ENCODE results near the gene CCS.
A peak's percentile ranks its signal among the peaks of the same experiment; 100 is the strongest.
"Not testable (repeated sequence)": the region's sequence is repeated elsewhere in the genome, so short reads cannot be mapped to it uniquely, and the experiment has no call there.

CCS gene

GRCh38 chr11:66631883-66632282, 38.9 kb downstream of the CCS start:
- DNase-seq, result no peak

- DNase-seq, result no peak
Measured at GRCh38 chr11:66632952-66633351, 40.0 kb downstream of the CCS start.

GRCh38 chr11:66636411-66636810, 43.4 kb downstream of the CCS start:
- DNase-seq, result no peak

- DNase-seq, result no peak
Measured at GRCh38 chr11:66637557-66638176, 44.7 kb downstream of the CCS start.

- peak; percentile 97 for DNase-seq
Measured at GRCh38 chr11:66638177-66639065, 45.4 kb downstream of the CCS start, which contains the start of gene RBM4. Gene RBM4 (plus strand): TSS chr11:66638703. CDS start chr11:66639712, 1,009 bp downstream.

GRCh38 chr11:66639066-66639813, 46.3 kb downstream of the CCS start:
- DNase-seq, result no peak

- not testable (repeated sequence) for DNase-seq
Measured at GRCh38 chr11:66639814-66640340, 46.9 kb downstream of the CCS start.

GRCh38 chr11:66641834-66642233, 48.8 kb downstream of the CCS start:
- DNase-seq, result no peak

- DNase-seq, result no peak
Measured at GRCh38 chr11:66643745-66644437, 50.9 kb downstream of the CCS start.

GRCh38 chr11:66646828-66647227, 53.8 kb downstream of the CCS start:
- no peak for DNase-seq

- DNase-seq, result no peak
Measured at GRCh38 chr11:66649903-66650302, 56.9 kb downstream of the CCS start.

- no peak for DNase-seq
Measured at GRCh38 chr11:66651016-66651415, 58.0 kb downstream of the CCS start.

- DNase-seq, result no peak
Measured at GRCh38 chr11:66652651-66653050, 59.7 kb downstream of the CCS start.

- no peak for DNase-seq
Measured at GRCh38 chr11:66653123-66653522, 60.1 kb downstream of the CCS start.

Data from NCI-H1694 (cell line).